Right cardiac atrium (tissue), 5 donors: ENCODE measurements around the gene CHRNB4. TPM values are rescaled to one million over a fixed set of nuclear protein-coding genes. Genes with fewer than 3 reads are reported as not detected.
"Not testable (repeated sequence)": the region's sequence is repeated elsewhere in the genome, so short reads cannot be mapped to it uniquely, and the experiment has no call there.

ENCODE experiments used
- ATAC-seq, 2 donors: fragments of 200-7000 bp; cut with Tn5 transposase; one replicate each; pipeline versions ENCODE4 v1.8.0 to v1.9.1; 2020; ENCODE audit warnings: moderate library complexity in 2 of 2, mild to moderate bottlenecking in 1 of 2
- DNase-seq, 3 donors: peaks; one replicate each; pipeline ENCODE4 v3.0.0-alpha.2; 2020
- H3K27ac ChIP-seq: one replicate; pipeline ENCODE4 v1.5.1; 2013; ENCODE audit warnings: mild to moderate bottlenecking, low read length, control low read depth, moderate library complexity
- H3K27me3 ChIP-seq: one replicate; pipeline ENCODE4 v1.6.1; 2013; ENCODE audit not compliant: control insufficient read depth, insufficient read depth
- H3K4me1 ChIP-seq: one replicate; pipeline ENCODE4 v1.6.1; 2013; ENCODE audit warnings: low read length; ENCODE audit not compliant: control insufficient read depth, insufficient read depth
- H3K4me3 ChIP-seq: one replicate; pipeline ENCODE4 v1.5.1; 2013; ENCODE audit warnings: low read length, control low read depth
- H3K9me3 ChIP-seq: one replicate; pipeline ENCODE4 v1.6.1; 2013; ENCODE audit warnings: low read length; ENCODE audit not compliant: control insufficient read depth
- WGBS: extraction: QIAGEN DNeasy Blood & Tissue Kit; methylation state at CpG from one replicate; pipeline ENCODE4 v1.1.7; 2013; 5-methylcytosine and 5-hydroxymethylcytosine counted together
- intact Hi-C, 4 donors: fragments of 100-400 bp; cut with DNase I; formaldehyde crosslinking; loops; one replicate each; pipeline versions ENCODE4 v1.11.0 to v1.14.0; 2022 to 2023
- polyA plus RNA-seq: library from polyadenylated mRNA; stranded (reverse); fragments of 200-250 nt; gene quantifications from one replicate; pipeline ENCODE4 v1.2.3, GENCODE V29; 2013
- total RNA-seq, 4 donors: library from RNA; stranded (reverse); fragmentation: NEBNext Ultra II Directional; extraction: Animal tissue kit (Norgen Biotek cat#: 25700); gene quantifications; one replicate each; pipeline ENCODE4 v1.2.1, GENCODE V29; 2021
- donor health status: healthy with polysubstance abuse.
- donor health status: DM: no; HTN: yes; CAD: no.
- donor health status: DM: no; HTN: no; CAD: no.
- donor health status: DM: no; HTN: yes; CAD: no; lungs with severe emphysema.
- donor health status: DM: yes; HTN: yes; CAD: no.

CHRNB4 gene
- total and polyA plus RNA-seq, 5 donors = not detected

DNA sequence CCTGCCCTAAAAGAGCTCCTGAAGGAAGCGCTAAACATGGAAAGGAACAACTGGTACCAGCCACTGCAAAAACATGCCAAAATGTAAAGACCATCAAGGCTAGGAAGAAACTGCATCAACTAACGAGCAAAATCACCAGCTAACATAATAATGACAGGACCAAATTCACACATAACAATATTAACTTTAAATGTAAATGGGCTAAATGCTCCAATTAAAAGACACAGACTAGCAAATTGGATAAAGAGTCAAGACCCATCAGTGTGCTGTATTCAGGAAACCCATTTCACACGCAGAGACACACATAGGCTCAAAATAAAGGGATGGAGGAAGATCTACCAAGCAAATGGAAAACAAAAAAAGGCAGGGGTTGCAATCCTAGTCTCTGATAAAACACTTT lies 31.5 kb downstream of the CHRNB4 start:
- H3K27me3 ChIP-seq, H3K9me3 ChIP-seq, intact Hi-C loops, H3K27ac ChIP-seq, H3K4me3 ChIP-seq, ATAC-seq, H3K4me1 ChIP-seq, DNase-seq: not testable (repeated sequence)
- 90% methylated on average over 3 of the region's 3 CpGs for WGBS

DNA sequence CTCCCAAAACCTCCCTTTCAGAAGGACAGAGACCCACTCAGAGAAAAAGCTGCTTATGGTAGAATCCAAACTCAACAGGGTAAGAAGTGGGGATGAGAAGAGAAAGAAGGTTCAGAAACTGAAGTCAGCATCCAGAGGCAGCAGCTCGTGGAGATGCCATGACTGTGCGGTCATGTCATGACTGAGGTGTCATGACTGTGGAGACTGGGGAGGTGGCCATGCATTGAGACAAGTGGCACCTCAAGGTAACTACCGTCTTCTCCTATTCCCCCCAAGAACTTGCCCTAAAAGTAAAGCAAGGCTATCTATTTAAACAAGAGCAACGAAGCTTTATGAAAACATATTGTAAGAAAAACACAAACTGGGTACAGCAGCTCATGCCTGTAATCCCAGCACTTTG lies 35.3 kb downstream of the CHRNB4 start:
- H3K9me3 ChIP-seq = no peaks in the 10 kb centered on the region
- ATAC-seq (no peak), DNase-seq (no peak)
- no peaks in the 10 kb centered on the region for H3K27me3 ChIP-seq
- no peak overlapping the region for H3K4me3 ChIP-seq
- no peaks in the 10 kb centered on the region for H3K4me1 ChIP-seq
- no peak overlapping the region for H3K27ac ChIP-seq
- intact Hi-C loops = no loop called here
- 87% methylated on average over 4 of the region's 4 CpGs for WGBS

DNA sequence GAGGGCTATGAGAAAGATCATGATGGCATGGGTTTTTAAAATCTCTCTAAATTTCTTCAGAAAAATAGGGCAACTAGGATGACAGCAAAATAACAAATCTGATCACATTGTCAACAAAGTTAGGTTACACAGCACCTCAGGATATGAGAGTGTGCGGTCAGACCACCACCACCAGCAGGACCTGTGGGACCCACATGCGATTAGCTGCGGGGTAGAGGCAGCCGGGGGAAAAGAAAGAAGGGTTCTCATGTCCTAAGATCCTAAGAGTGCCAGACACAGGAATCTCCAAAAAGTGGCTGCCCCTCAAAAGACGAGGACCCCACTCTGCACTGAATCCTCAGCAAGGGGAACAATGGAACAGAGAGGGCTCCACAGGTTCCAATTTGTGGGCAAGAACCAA lies 35.8 kb downstream of the CHRNB4 start:
- Histone ChIP-seq H3K27ac (no peak overlapping the region), H3K27me3 (no peaks in the 10 kb centered on the region), H3K4me3 (no peak overlapping the region), H3K9me3 (no peaks in the 10 kb centered on the region), H3K4me1 (no peaks in the 10 kb centered on the region)
- no peak for ATAC-seq
- WGBS = 88% methylated on average over 5 of the region's 5 CpGs
- no peak for DNase-seq
- intact Hi-C loops = no loop called here

DNA sequence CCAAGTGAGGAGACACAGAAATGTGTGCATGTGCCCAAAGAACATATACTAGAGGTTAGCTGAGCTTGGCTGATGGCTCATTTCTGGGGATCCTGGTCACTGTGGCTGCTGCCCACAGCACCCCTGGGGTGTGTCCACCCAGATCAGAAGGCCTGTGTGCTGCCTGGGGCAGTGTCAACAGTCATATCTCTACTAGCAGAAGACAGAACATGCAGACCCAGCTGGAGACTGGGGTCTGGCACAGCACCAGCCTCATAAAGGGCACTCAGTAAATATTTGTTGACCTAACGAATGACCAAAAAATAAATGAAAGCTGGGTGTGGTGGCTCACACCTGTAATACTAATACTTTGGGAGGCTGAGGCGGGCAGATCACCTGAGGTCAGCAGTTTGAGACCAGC lies 36.6 kb downstream of the CHRNB4 start:
- Histone ChIP-seq H3K4me3 (no peak overlapping the region), H3K9me3 (no peaks in the 10 kb centered on the region), H3K27ac (no peak overlapping the region), H3K4me1 (no peaks in the 10 kb centered on the region), H3K27me3 (no peaks in the 10 kb centered on the region)
- WGBS = 94% methylated on average over 2 of the region's 2 CpGs
- ATAC-seq (no peak), DNase-seq (no peak)
- intact Hi-C loops = no loop called here

DNA sequence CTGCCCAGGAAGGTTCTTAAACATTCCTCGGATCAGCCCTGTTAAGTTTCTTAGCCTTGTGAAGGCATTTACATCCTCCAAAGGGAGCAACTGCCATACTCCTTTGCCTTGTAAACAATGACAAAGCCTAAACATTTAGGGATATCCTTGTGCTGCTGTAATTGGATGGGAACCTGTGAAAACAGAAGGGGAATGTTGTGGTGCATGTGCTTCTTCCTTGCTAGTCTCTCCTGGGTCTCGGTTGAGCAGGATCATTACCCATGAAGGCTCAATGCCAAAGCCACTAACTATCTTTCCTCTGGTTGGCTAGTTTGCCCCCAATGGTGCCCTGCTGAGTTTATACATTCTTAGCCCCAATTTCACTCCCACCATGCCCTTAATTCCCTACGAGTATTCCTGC lies 37.5 kb downstream of the CHRNB4 start:
- Histone ChIP-seq H3K4me1 (no peaks in the 10 kb centered on the region), H3K27me3 (no peaks in the 10 kb centered on the region), H3K27ac (no peak overlapping the region), H3K4me3 (no peak overlapping the region), H3K9me3 (no peaks in the 10 kb centered on the region)
- DNase-seq = no peak
- WGBS = 70% methylated on average over 3 of the region's 3 CpGs
- ATAC-seq = no peak
- intact Hi-C loops = no loop called here

DNA sequence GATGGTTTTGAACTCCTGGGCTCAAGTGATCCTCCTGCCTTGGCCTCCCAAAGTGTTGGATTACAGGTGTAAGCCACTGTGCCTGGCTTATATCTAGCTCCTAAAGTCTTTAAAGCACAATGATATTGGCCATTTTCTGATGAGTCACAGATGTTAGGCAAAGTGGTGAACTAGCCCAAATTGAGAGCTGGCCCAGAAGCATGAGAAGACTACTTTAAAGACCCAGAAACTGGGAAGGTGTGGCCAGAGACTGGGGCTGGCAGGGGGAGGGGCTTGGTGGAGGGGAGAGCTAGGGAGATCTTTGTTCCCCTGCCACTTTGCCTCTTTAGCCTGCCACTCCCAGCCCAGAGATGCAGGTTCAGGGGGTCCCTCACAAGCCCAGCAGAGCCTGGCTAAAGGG lies 41.8 kb downstream of the CHRNB4 start:
- Histone ChIP-seq H3K9me3 (no peaks in the 10 kb centered on the region), H3K4me3 (no peak overlapping the region), H3K27me3 (no peaks in the 10 kb centered on the region), H3K4me1 (no peaks in the 10 kb centered on the region), H3K27ac (no peak overlapping the region)
- intact Hi-C loops = no loop called here
- DNase-seq (no peak), ATAC-seq (no peak)

DNA sequence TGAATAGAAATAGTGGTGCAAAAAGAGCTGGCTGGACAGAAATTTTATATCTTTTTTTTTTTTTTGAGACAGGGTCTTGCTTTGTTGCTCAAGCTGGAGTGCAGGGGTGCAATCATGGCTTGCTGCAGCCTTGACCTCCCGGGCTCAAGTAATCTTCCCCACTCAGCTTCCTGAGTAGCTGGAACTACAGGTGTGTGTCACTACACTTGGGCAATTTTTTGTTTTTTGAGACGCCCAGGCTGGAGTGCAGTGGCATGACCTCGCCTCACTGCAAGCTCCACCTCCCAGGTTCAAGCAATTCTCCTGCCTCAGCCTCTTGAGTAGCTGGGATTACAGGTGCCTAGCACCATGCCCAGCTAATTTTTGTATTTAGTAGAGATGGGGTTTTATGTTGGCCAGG lies 42.7 kb downstream of the CHRNB4 start:
- no peak overlapping the region for H3K27ac ChIP-seq
- H3K27me3 ChIP-seq = no peaks in the 10 kb centered on the region
- WGBS = 88% methylated on average over 3 of the region's 3 CpGs
- DNase-seq (no peak), ATAC-seq (no peak)
- H3K4me3 ChIP-seq = no peak overlapping the region
- intact Hi-C loops = no loop called here
- H3K4me1 ChIP-seq = no peaks in the 10 kb centered on the region
- H3K9me3 ChIP-seq = no peaks in the 10 kb centered on the region

DNA sequence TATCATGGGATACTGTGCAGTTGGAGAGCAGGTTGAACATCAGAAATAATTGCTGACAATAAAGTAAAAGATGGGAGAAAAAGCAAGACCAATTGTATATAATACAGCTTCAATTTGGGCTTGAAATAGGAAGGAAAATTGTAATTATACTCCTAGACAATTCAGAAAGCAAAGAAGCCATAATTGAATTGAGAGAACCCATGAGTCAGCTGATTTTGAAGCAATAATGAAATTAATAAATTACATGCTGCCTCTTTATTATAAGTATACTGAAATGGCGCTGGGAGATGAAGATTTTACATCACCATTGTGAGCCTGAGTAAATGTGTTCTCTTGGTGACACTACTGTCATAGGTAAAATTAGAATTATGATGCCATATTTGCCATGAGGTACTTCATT lies 43.4 kb downstream of the CHRNB4 start:
- WGBS = 87% methylated on average over 1 of the region's 1 CpG
- DNase-seq = no peak
- ATAC-seq = no peak
- no peak overlapping the region for H3K27ac ChIP-seq
- intact Hi-C loops = no loop called here
- no peaks in the 10 kb centered on the region for H3K9me3 ChIP-seq
- H3K4me1 ChIP-seq = no peaks in the 10 kb centered on the region
- H3K4me3 ChIP-seq = no peak overlapping the region
- no peaks in the 10 kb centered on the region for H3K27me3 ChIP-seq

DNA sequence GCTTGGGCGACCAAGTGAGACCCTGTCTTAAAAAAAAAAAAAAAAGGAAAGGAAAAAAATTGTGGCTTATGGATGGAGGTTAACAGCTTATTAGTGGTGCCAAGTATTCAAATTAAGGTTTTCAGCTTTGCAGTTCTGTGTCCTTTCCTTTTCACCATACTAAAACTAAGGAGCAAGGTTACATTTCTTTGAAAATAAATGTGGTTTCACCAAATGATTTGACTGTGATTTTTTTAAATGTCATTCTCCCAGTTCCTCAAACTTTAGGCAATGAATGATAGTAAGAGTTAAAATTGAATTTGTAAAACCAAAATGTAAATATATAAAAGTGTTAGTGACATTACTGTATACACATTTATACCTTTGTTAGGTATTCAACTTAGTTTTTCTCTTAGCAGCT lies 66.1 kb downstream of the CHRNB4 start:
- no peaks in the 10 kb centered on the region for H3K9me3 ChIP-seq
- no peak for ATAC-seq
- no peaks in the 10 kb centered on the region for H3K4me1 ChIP-seq
- no peak overlapping the region for H3K4me3 ChIP-seq
- H3K27me3 ChIP-seq = no peaks in the 10 kb centered on the region
- H3K27ac ChIP-seq = no peak overlapping the region
- DNase-seq = no peak
- 94% methylated on average over 1 of the region's 1 CpG for WGBS
- intact Hi-C loops = no loop called here

Other genes starting within 250 kb of the CHRNB4 start
- 10 to 100 TPM; 25.4 to 35.0 (median 29.1) TPM for gene IREB2, start 203.0 kb downstream of the CHRNB4 start, total RNA-seq
- gene IREB2, start 203.0 kb downstream of the CHRNB4 start, polyA plus RNA-seq = 7.9 TPM
- gene HYKK, start 133.6 kb downstream of the CHRNB4 start, total RNA-seq = 10 to 100 TPM in 2 of 4 donors, 1 to 10 TPM in 2; 6.2 to 11.0 (median 9.1) TPM
- gene HYKK, start 133.6 kb downstream of the CHRNB4 start, polyA plus RNA-seq = 4.9 TPM
- gene PSMA4, start 100.8 kb downstream of the CHRNB4 start, total RNA-seq = 10 to 100 TPM; 89.1 to 98.7 (median 96.0) TPM
- gene PSMA4, start 100.8 kb downstream of the CHRNB4 start, polyA plus RNA-seq = 137 TPM
- gene CHRNA5, start 75.7 kb downstream of the CHRNB4 start, total RNA-seq = 1 to 10 TPM; 2.0 to 4.0 (median 2.8) TPM
- 0.68 TPM for gene CHRNA5, start 75.7 kb downstream of the CHRNB4 start, polyA plus RNA-seq
- 1 to 10 TPM in 2 of 4 donors, under 1 TPM in 1, not detected in 1; 0.86 to 1.3 (median 1.1) TPM for gene CHRNA3, start 20.2 kb downstream of the CHRNB4 start, total RNA-seq
- 0.11 TPM for gene CHRNA3, start 20.2 kb downstream of the CHRNB4 start, polyA plus RNA-seq
- gene ADAMTS7, start 170.3 kb upstream of the CHRNB4 start, total RNA-seq = 10 to 100 TPM; 38.8 to 85.9 (median 82.0) TPM
- gene ADAMTS7, start 170.3 kb upstream of the CHRNB4 start, polyA plus RNA-seq = 40.3 TPM
- 100 to 1,000 TPM; 347 to 402 (median 376) TPM for gene MORF4L1, start 231.7 kb upstream of the CHRNB4 start, total RNA-seq
- gene MORF4L1, start 231.7 kb upstream of the CHRNB4 start, polyA plus RNA-seq = 296 TPM